ENCODE results near the gene CDH5.

CDH5 gene

GRCh38 chr16:66359811-66360608 lies 6.5 kb upstream of the CDH5 start:
- no peak overlapping the region for H3K27ac ChIP-seq (replicated peaks; ENCODE audit: low read length)
- no CpG with 5 or more reads among the region's 12 CpGs for WGBS, 2 donors (ENCODE audit: extremely low coverage in 2 of 2, insufficient read length in 2 of 2, insufficient replicate concordance in 1 of 2)

GRCh38 chr16:66360624-66361324 lies 5.7 kb upstream of the CDH5 start:
- H2BK5ac ChIP-seq (ENCODE audit: low read length): no peak overlapping the region
- H3K27ac ChIP-seq (replicated peaks; ENCODE audit: low read length): no peak overlapping the region
- no peak overlapping the region for H3K4ac ChIP-seq (ENCODE audit: low read length)
- H2BK12ac ChIP-seq (ENCODE audit: low read length): no peak overlapping the region
- H2BK15ac ChIP-seq (ENCODE audit: low read length): no peak overlapping the region
- no peak overlapping the region for H3K23ac ChIP-seq (ENCODE audit: low read depth, low read length, poor library complexity)
- H2AFZ ChIP-seq (ENCODE audit: low read length): peak overlapping the region; percentile 54
- no peak overlapping the region for H2AK5ac ChIP-seq (ENCODE audit: low read depth, low read length)
- H4K91ac ChIP-seq (ENCODE audit: low read depth, low read length, poor library complexity): no peak overlapping the region
- H3K9me3 ChIP-seq (replicated peaks in 1 of 2; ENCODE audit: control insufficient read depth in 2 of 2, insufficient read depth in 1 of 2, low read depth in 1 of 2, low read length in 2 of 2): no peaks in the 10 kb centered on the region
- no peaks in the 10 kb centered on the region for H3K36me3 ChIP-seq (replicated peaks in 1 of 2; ENCODE audit: control insufficient read depth in 2 of 2, insufficient read depth in 2 of 2, low read length in 2 of 2)
- no peak overlapping the region for H3K14ac ChIP-seq (ENCODE audit: low read length)
- peaks cover 0 to 3% (median 0%) of the 10 kb centered on the region in 3 experiments for H3K27me3 ChIP-seq (ENCODE audit: control insufficient read depth in 3 of 3, insufficient read depth in 3 of 3, low read depth in 1 of 3, low read length in 3 of 3)
- peaks cover 20 to 23% of the 10 kb centered on the region in 2 donors for H3K4me1 ChIP-seq (ENCODE audit: control insufficient read depth in 2 of 2, insufficient read depth in 1 of 2, low read depth in 1 of 2, low read length in 2 of 2)
- no peak overlapping the region for H2BK120ac ChIP-seq (ENCODE audit: low read depth, low read length)
- H3K79me1 ChIP-seq (ENCODE audit: low read depth, low read length): no peaks in the 10 kb centered on the region
- WGBS, 2 donors (ENCODE audit: extremely low coverage in 2 of 2, insufficient read length in 2 of 2, insufficient replicate concordance in 1 of 2): no CpG with 5 or more reads among the region's 12 CpGs
- H3K9ac ChIP-seq (ENCODE audit: low read depth, low read length, poor library complexity): no peak overlapping the region
- no peak for DNase-seq (ENCODE audit: low spot score)
- no peak overlapping the region for H3K4me3 ChIP-seq (ENCODE audit: low read length in 2 of 2)
- peak overlapping the region; percentile 60 for H3K18ac ChIP-seq (ENCODE audit: low read length)
- no peak overlapping the region for H4K8ac ChIP-seq (ENCODE audit: low read depth, low read length)
- no peak overlapping the region for H3K4me2 ChIP-seq (ENCODE audit: insufficient read depth, low read length, poor library complexity, severe bottlenecking)

More at GRCh38 chr16:66359811-66360608, 6.5 kb upstream of the CDH5 start:
- Histone ChIP-seq H3K4me2 (ENCODE audit: insufficient read depth, low read length, poor library complexity, severe bottlenecking) (no peak overlapping the region), H2BK5ac (ENCODE audit: low read length) (no peak overlapping the region), H2BK15ac (ENCODE audit: low read length) (no peak overlapping the region), H3K4ac (ENCODE audit: low read length) (no peak overlapping the region), H3K36me3 (replicated peaks in 1 of 2; ENCODE audit: control insufficient read depth in 2 of 2, insufficient read depth in 2 of 2, low read length in 2 of 2) (no peaks in the 10 kb centered on the region), H3K18ac (ENCODE audit: low read length) (peak overlapping the region; percentile 0), H3K4me1 (ENCODE audit: control insufficient read depth in 2 of 2, insufficient read depth in 1 of 2, low read depth in 1 of 2, low read length in 2 of 2) (peaks cover 20% of the 10 kb centered on the region in 2 donors), H3K4me3 (ENCODE audit: low read length in 2 of 2) (peak overlapping the region in 1 of 2 donors; percentile 3), H2AK5ac (ENCODE audit: low read depth, low read length) (no peak overlapping the region), H3K23ac (ENCODE audit: low read depth, low read length, poor library complexity) (no peak overlapping the region), H3K14ac (ENCODE audit: low read length) (no peak overlapping the region), H3K27me3 (ENCODE audit: control insufficient read depth in 3 of 3, insufficient read depth in 3 of 3, low read depth in 1 of 3, low read length in 3 of 3) (peaks cover 0 to 3% (median 0%) of the 10 kb centered on the region in 3 experiments), H2BK120ac (ENCODE audit: low read depth, low read length) (no peak overlapping the region), H4K91ac (ENCODE audit: low read depth, low read length, poor library complexity) (no peak overlapping the region), H3K9ac (ENCODE audit: low read depth, low read length, poor library complexity) (no peak overlapping the region), H3K9me3 (replicated peaks in 1 of 2; ENCODE audit: control insufficient read depth in 2 of 2, insufficient read depth in 1 of 2, low read depth in 1 of 2, low read length in 2 of 2) (no peaks in the 10 kb centered on the region), H2BK12ac (ENCODE audit: low read length) (no peak overlapping the region), H2AFZ (ENCODE audit: low read length) (peak overlapping the region; percentile 74), H4K8ac (ENCODE audit: low read depth, low read length) (no peak overlapping the region), H3K79me1 (ENCODE audit: low read depth, low read length) (no peaks in the 10 kb centered on the region)
- no peak for DNase-seq (ENCODE audit: low spot score)

DNA sequence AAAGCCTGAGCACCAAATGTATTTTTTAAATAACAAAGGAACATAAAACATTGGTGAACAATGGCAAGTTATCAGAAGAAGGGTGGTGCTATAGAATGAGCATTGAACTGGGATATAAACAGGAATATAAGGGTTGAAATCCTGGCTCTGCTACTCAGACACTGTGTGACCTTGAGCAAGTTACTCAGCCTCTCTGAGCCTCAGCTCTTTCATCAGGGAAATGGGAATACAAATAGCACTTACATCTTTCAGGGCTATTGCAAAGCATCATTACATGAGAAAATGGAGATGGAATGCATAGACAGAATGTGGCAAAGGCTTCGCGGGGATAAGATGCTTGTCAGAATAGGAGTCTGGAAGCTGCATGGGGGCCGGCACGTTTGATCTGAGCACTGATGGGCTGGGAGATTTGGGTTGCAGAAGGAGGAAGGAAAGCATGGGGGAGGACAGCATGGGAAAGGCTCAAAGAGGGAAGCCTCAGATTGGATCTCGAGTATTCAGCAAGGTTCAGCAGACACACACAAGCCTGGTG lies 4.8 kb upstream of the CDH5 start:
- Histone ChIP-seq H3K23ac (ENCODE audit: low read depth, low read length, poor library complexity) (no peak overlapping the region), H3K27ac (replicated peaks; ENCODE audit: low read length) (no peak overlapping the region), H3K14ac (ENCODE audit: low read length) (no peak overlapping the region), H2AFZ (ENCODE audit: low read length) (no peak overlapping the region), H3K18ac (ENCODE audit: low read length) (no peak overlapping the region), H3K27me3 (ENCODE audit: control insufficient read depth in 3 of 3, insufficient read depth in 3 of 3, low read depth in 1 of 3, low read length in 3 of 3) (peaks cover 0 to 3% (median 0%) of the 10 kb centered on the region in 3 experiments), H3K4me3 (ENCODE audit: low read length in 2 of 2) (no peak overlapping the region), H3K9me3 (replicated peaks in 1 of 2; ENCODE audit: control insufficient read depth in 2 of 2, insufficient read depth in 1 of 2, low read depth in 1 of 2, low read length in 2 of 2) (no peaks in the 10 kb centered on the region), H2AK5ac (ENCODE audit: low read depth, low read length) (no peak overlapping the region), H3K36me3 (replicated peaks in 1 of 2; ENCODE audit: control insufficient read depth in 2 of 2, insufficient read depth in 2 of 2, low read length in 2 of 2) (no peaks in the 10 kb centered on the region), H3K4me2 (ENCODE audit: insufficient read depth, low read length, poor library complexity, severe bottlenecking) (no peak overlapping the region), H4K91ac (ENCODE audit: low read depth, low read length, poor library complexity) (no peak overlapping the region), H4K8ac (ENCODE audit: low read depth, low read length) (no peak overlapping the region), H2BK15ac (ENCODE audit: low read length) (no peak overlapping the region), H3K4me1 (ENCODE audit: control insufficient read depth in 2 of 2, insufficient read depth in 1 of 2, low read depth in 1 of 2, low read length in 2 of 2) (peaks cover 23 to 24% of the 10 kb centered on the region in 2 donors), H3K79me1 (ENCODE audit: low read depth, low read length) (no peaks in the 10 kb centered on the region), H3K9ac (ENCODE audit: low read depth, low read length, poor library complexity) (no peak overlapping the region), H2BK5ac (ENCODE audit: low read length) (no peak overlapping the region), H2BK120ac (ENCODE audit: low read depth, low read length) (no peak overlapping the region), H2BK12ac (ENCODE audit: low read length) (no peak overlapping the region), H3K4ac (ENCODE audit: low read length) (no peak overlapping the region)
- no CpG with 5 or more reads among the region's 5 CpGs for WGBS, 2 donors (ENCODE audit: extremely low coverage in 2 of 2, insufficient read length in 2 of 2, insufficient replicate concordance in 1 of 2)
- no peak for DNase-seq (ENCODE audit: low spot score)

GRCh38 chr16:66363211-66363777 lies 3.2 kb upstream of the CDH5 start:
- no CpG with 5 or more reads among the region's 13 CpGs for WGBS, 2 donors (ENCODE audit: extremely low coverage in 2 of 2, insufficient read length in 2 of 2, insufficient replicate concordance in 1 of 2)
- Histone ChIP-seq H2AK5ac (ENCODE audit: low read depth, low read length) (peak overlapping the region; percentile 44), H2BK12ac (ENCODE audit: low read length) (no peak overlapping the region), H2AFZ (ENCODE audit: low read length) (no peak overlapping the region), H3K36me3 (replicated peaks in 1 of 2; ENCODE audit: control insufficient read depth in 2 of 2, insufficient read depth in 2 of 2, low read length in 2 of 2) (no peaks in the 10 kb centered on the region), H3K14ac (ENCODE audit: low read length) (no peak overlapping the region), H3K23ac (ENCODE audit: low read depth, low read length, poor library complexity) (no peak overlapping the region), H3K27me3 (ENCODE audit: control insufficient read depth in 3 of 3, insufficient read depth in 3 of 3, low read depth in 1 of 3, low read length in 3 of 3) (no peaks in the 10 kb centered on the region), H3K4me3 (ENCODE audit: low read length in 2 of 2) (no peak overlapping the region), H3K9ac (ENCODE audit: low read depth, low read length, poor library complexity) (no peak overlapping the region), H2BK120ac (ENCODE audit: low read depth, low read length) (no peak overlapping the region), H3K4me1 (ENCODE audit: control insufficient read depth in 2 of 2, insufficient read depth in 1 of 2, low read depth in 1 of 2, low read length in 2 of 2) (peaks cover 25 to 29% of the 10 kb centered on the region in 2 donors), H3K4me2 (ENCODE audit: insufficient read depth, low read length, poor library complexity, severe bottlenecking) (no peak overlapping the region), H3K27ac (replicated peaks; ENCODE audit: low read length) (no peak overlapping the region), H2BK5ac (ENCODE audit: low read length) (no peak overlapping the region), H4K8ac (ENCODE audit: low read depth, low read length) (no peak overlapping the region), H3K18ac (ENCODE audit: low read length) (peak overlapping the region; percentile 31), H3K79me1 (ENCODE audit: low read depth, low read length) (no peaks in the 10 kb centered on the region), H3K9me3 (replicated peaks in 1 of 2; ENCODE audit: control insufficient read depth in 2 of 2, insufficient read depth in 1 of 2, low read depth in 1 of 2, low read length in 2 of 2) (no peaks in the 10 kb centered on the region), H2BK15ac (ENCODE audit: low read length) (peak overlapping the region; percentile 7), H4K91ac (ENCODE audit: low read depth, low read length, poor library complexity) (no peak overlapping the region), H3K4ac (ENCODE audit: low read length) (no peak overlapping the region)
- no peak for DNase-seq (ENCODE audit: low spot score)

Measured in neuronal stem cell (in vitro differentiated cells).